Left ventricle myocardium superior (tissue), 1 donor: ENCODE data around the gene RAPGEF3. TPM values are rescaled to one million over a fixed set of nuclear protein-coding genes. Genes with fewer than 3 reads are reported as not detected.

ENCODE experiments used
- ATAC-seq: fragments of 200-7000 bp; cut with Tn5 transposase; one replicate; pipeline ENCODE4 v1.9.1; 2020; ENCODE audit warnings: mild to moderate bottlenecking, moderate library complexity
- DNase-seq: peaks from one replicate; pipeline ENCODE4 v3.0.0-alpha.2; 2020
- intact Hi-C: fragments of 100-400 bp; cut with micrococcal nuclease; formaldehyde crosslinking; loops from one replicate; pipeline ENCODE4 v1.11.0; 2022
- total RNA-seq: library from RNA; stranded (reverse); fragmentation: NEBNext Ultra II Directional; extraction: Animal tissue kit (Norgen Biotek cat#: 25700); gene quantifications from one replicate; pipeline ENCODE4 v1.2.1, GENCODE V29; 2021
- donor health status: DM: no; HTN: yes; CAD: no; lungs with severe emphysema.

The RAPGEF3 gene
- total RNA-seq, 1 donor from 2014 or later = 37.6 TPM

- intact Hi-C loops = loop anchor here (2.0 to 5.0 kb wide), 2 partner anchors 52 to 124 kb away; no protein-coding TSS in a partner anchor
These were observed 43.8 kb downstream of the RAPGEF3 start for GRCh38 chr12:47714826-47715386.

GRCh38 chr12:47712171-47712570 lies 46.5 kb downstream of the RAPGEF3 start:
- DNase-seq = no peak
- no peak for ATAC-seq
- intact Hi-C loops = no loop called here

More at GRCh38 chr12:47714826-47715386, 43.8 kb downstream of the RAPGEF3 start:
- DNase-seq (no peak), ATAC-seq (no peak)

- ATAC-seq = no peak
- no peak for DNase-seq
- intact Hi-C loops = no loop called here
These were observed 47.2 kb downstream of the RAPGEF3 start for GRCh38 chr12:47711448-47711847.

- intact Hi-C loops = no loop called here
- ATAC-seq (no peak), DNase-seq (no peak)
These were observed 48.4 kb downstream of the RAPGEF3 start for GRCh38 chr12:47710278-47710677.

GRCh38 chr12:47709671-47710070 lies 49.0 kb downstream of the RAPGEF3 start:
- no peak for DNase-seq
- ATAC-seq = no peak
- intact Hi-C loops = no loop called here

- ATAC-seq (no peak), DNase-seq (no peak)
- intact Hi-C loops = no loop called here
These were observed 49.4 kb downstream of the RAPGEF3 start for GRCh38 chr12:47709237-47709636.

GRCh38 chr12:47707905-47708543 lies 50.7 kb downstream of the RAPGEF3 start:
- intact Hi-C loops = no loop called here
- ATAC-seq = no peak
- DNase-seq = no peak

- ATAC-seq = no peak
- no peak for DNase-seq
- intact Hi-C loops = no loop called here
These were observed 51.3 kb downstream of the RAPGEF3 start for GRCh38 chr12:47707355-47707754.

- peak; percentile 99 for DNase-seq
- peak; percentile 98 for ATAC-seq
- intact Hi-C loops = no loop called here
These were observed 52.9 kb downstream of the RAPGEF3 start, which contains the start of gene RPAP3 for GRCh38 chr12:47705566-47706425. Gene RPAP3, minus strand, starts transcription at chr12:47706030. Its CDS starts 3,190 bp downstream, at chr12:47702840.

- no peak for ATAC-seq
- intact Hi-C loops = no loop called here
- DNase-seq = no peak
These were observed 53.5 kb downstream of the RAPGEF3 start for GRCh38 chr12:47705229-47705565.

- intact Hi-C loops = no loop called here
- no peak for DNase-seq
- ATAC-seq = no peak
These were observed 54.0 kb downstream of the RAPGEF3 start for GRCh38 chr12:47704719-47705118.

GRCh38 chr12:47700263-47700662 lies 58.4 kb downstream of the RAPGEF3 start:
- intact Hi-C loops = no loop called here
- DNase-seq (no peak), ATAC-seq (no peak)

GRCh38 chr12:47698631-47699030 lies 60.0 kb downstream of the RAPGEF3 start:
- intact Hi-C loops = no loop called here
- ATAC-seq (no peak), DNase-seq (no peak)

GRCh38 chr12:47698055-47698454 lies 60.6 kb downstream of the RAPGEF3 start:
- DNase-seq = no peak
- intact Hi-C loops = no loop called here
- ATAC-seq = no peak

- no peak for ATAC-seq
- intact Hi-C loops = loop anchor here (10.0 kb wide), 1 partner anchor 654 kb away; no protein-coding TSS in a partner anchor
- no peak for DNase-seq
These were observed 69.5 kb downstream of the RAPGEF3 start for GRCh38 chr12:47689215-47689614.

- DNase-seq (no peak), ATAC-seq (no peak)
- intact Hi-C loops = loop anchor here (10.0 kb wide), 1 partner anchor 653 kb away; no protein-coding TSS in a partner anchor
These were observed 71.0 kb downstream of the RAPGEF3 start for GRCh38 chr12:47687636-47688035.

GRCh38 chr12:47686645-47687240 lies 71.9 kb downstream of the RAPGEF3 start:
- DNase-seq (no peak), ATAC-seq (no peak)
- intact Hi-C loops = loop anchor here (10.0 kb wide), 1 partner anchor 652 kb away; no protein-coding TSS in a partner anchor
